AML-193 (cell line): Measurements from ENCODE around the gene BCL2L11.

Experiments
- DNase-seq, 2 experiments: peaks; one replicate each; lab custom pipeline; 2025; lab: John Stamatoyannopoulos, UW

BCL2L11 gene

DNA sequence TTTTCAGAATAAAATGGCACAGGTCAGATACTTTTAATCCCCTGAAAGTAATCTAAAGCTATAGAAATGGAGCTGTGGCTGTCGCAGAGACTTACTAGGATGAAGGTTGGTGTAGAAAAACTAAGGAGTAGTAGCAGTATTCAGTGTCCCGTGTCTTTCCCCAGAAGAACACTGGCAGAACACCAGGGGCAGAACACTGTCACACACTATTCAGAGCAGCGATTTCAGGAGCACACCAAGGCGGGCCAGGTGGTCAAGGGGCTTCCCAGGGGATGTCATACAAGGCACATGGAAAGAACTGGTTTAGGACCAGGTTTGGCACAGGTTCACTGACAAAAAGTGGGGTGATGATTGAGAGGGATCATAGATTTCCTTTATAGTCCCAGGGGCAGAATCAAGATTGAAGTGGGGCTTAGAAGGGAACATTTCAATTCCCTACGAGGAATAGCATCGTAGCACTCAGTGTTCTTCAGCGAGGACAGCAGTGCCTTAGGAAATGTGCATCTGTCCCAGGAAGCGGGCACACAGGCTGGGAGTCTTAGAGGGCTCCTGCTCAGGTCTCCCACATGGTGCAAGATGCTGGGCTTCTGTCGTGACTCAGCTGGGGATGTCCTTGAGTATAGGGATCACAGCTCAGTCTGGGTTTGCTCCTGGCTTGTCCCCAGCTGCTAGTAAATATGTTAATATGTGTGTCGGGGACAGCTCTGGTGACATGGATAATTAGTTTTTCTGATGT is 22.6 kb downstream of the BCL2L11 start:
- no peak for DNase-seq

- no peak for DNase-seq
Measured at GRCh38 chr2:111143843-111144198, 23.1 kb downstream of the BCL2L11 start.

DNA sequence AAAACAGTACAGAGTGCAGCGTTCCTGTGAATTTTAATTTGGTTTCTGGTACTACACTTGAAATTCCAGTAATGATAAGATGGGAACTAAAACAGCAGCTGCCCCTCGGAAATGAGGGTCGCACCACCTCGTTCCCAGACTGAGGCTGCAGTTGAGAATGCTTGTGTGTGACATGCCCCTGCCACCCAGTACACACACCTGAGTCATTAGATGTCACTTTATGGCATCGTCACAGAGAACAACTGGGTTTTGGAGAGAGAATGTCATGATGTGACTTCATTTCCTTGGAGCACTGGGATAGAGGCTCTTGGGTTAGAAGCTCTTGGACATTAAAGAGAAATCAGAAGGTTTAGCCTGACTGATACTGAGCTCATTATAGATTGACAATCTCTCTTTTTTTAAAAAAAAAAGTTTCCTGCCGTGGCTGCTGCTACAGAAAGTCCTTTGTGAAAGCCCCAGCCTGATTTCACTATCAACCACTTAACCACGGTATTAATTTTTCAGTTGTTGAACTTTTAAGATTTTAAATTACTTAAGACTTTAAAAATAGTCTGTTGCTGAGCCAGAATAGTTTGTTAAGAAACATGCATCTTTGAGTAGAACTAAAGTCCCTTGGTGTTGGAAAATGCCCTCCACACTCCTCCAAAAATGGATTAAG is 24.5 kb downstream of the BCL2L11 start:
- DNase-seq = no peak

DNA sequence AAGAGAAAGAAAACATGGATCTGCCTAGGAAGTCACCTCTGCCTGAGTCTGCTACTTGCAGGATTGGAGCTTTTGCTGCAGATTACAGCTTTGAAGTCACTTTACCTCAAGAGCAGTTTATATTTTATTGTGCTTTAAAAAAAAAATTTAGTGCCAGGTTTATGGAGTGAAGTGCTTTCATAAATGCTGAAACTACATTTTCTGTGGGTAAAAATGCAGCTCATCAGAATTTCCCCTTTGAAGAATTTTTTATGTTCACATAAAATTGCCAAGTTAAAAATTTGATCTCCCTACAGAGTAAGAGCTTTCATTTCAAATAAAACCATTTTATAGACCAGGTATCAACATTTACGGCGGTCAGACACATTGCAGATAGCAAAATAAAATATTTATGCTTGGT is 25.2 kb downstream of the BCL2L11 start:
- no peak for DNase-seq

DNA sequence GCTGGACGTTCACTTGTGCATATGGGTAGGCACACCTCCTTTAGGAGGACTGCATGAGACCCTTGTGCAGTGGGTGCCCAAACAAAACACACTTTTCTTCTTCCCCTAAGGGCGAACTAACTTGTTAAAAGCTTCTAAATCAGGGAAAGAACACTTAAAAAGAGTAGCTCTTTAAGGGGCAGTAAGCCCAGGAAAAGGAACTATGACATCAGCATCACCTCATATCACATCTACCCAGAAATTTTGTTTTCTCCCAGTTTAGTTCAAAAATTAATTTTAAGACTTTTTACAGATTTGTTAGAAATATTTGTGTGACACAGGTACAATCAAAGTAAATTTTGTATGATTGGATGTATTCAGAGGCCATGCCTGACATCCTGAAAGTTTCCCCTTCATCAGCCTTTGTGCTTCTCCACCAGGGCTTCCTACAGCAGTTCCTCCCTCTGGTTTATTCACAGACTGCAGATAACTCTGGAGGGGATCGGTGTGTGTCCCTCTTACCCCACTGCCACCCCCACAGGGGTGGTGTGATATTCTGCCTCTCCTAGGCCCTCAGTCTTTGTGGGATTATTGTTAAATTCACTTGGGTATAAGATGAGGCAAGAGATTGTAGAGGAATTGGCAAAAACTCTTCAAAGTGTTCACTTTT is 27.6 kb downstream of the BCL2L11 start:
- DNase-seq = no peak

GRCh38 chr2:111148925-111149324 is 28.2 kb downstream of the BCL2L11 start:
- no peak for DNase-seq

DNA sequence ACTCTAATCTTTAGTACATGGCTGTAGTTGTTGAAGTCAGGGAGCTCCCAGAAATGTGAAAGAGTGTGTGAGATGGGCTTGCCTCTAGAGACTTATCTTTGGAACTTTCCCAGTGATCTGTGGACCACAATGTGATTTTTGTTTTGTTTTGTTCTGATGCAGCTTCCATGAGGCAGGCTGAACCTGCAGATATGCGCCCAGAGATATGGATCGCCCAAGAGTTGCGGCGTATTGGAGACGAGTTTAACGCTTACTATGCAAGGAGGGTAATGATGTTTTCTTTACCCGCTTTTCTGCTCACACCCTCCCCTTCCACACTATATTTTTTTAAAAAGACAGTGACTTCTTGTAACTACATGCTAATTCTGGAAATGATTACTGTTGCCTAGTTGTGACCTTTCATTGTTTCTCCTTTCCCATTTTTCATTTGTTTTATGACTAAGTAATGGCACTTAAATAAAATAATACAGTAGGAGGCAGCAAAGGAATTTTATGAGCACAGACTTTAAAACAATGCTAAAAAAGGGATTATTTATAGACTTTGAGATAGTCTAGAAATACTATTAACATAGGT is 29.3 kb downstream of the BCL2L11 start:
- DNase-seq = no peak

DNA sequence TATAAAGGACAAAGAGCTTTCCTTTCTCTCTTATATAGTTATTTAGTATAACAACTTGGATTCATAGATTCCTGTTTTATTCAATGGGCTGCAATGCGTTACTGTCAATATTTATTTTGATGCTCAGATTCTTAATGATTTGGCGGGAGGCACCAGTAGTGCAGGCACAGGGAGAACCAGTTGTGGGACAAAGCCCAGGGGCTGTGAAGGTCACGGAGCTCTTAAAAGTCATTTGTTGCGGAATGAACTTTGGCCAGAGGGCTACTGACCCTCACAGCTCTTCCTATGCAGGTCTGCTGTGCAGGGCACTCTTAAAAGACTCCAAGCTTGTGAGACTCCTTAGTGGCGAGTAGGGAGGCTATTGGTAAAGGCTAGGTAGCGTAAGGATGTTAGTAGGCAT is 34.0 kb downstream of the BCL2L11 start:
- DNase-seq = no peak

GRCh38 chr2:111155610-111156009 is 34.9 kb downstream of the BCL2L11 start:
- DNase-seq = no peak

DNA sequence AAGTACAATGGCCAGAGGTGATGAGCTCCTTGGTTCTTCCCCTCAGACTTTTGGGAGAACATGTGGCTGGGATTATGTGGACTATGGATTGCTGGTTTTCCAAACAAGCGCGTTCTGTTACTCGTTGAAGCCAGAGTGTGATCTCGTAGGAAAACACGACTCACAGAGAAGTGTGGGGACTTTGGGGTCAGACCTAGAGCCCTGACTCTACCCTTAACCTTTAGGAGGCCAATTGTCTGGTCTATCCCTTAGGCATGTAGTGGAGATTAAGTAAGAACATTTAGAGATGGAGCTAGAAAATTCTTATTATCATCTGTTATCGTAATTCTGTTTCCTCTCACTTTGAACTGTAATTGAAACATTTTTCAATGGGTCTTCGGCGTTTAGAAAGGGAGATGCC is 35.8 kb downstream of the BCL2L11 start:
- no peak for DNase-seq

GRCh38 chr2:111157071-111157661 is 36.5 kb downstream of the BCL2L11 start:
- no peak for DNase-seq

DNA sequence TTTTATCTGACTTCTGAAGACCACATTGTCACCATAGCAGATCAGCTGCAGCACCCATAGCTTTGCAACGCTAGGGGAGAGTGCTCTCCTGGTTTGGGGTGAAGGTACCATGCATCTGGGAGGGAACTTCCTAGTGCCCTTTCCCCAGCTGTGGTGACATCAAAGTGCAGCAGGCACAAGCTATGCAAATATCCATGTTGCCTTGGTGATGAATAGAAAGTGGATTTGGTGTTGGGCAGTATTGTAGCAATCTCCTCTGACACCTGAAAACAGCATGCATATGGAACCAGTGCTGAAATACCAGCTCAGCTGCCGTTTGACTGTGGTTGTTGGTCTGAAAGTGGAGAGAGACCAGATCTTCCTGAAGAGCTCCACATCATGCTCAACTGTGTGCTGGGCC is 37.1 kb downstream of the BCL2L11 start:
- no peak for DNase-seq

DNA sequence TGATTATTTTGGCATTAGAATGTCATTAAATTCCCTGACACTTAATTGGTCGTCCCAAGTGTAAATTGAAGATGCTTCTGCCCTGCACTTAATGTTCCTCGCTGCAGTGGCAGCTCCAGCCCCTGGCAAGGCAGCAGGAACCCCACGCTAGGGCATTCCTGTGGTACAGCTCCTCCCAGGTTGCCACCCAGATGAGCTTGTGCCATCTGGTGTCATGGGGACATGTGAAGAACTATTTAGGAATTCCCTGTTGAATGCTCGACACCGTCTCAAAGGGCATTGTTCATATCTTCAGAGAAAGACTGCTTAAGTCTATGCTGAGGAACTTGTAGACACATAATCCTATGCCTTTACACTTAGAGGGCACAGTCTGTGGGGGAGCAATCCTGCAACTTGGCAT is 38.9 kb downstream of the BCL2L11 start:
- no peak for DNase-seq

GRCh38 chr2:111160758-111161157 is 40.0 kb downstream of the BCL2L11 start:
- DNase-seq = no peak

DNA sequence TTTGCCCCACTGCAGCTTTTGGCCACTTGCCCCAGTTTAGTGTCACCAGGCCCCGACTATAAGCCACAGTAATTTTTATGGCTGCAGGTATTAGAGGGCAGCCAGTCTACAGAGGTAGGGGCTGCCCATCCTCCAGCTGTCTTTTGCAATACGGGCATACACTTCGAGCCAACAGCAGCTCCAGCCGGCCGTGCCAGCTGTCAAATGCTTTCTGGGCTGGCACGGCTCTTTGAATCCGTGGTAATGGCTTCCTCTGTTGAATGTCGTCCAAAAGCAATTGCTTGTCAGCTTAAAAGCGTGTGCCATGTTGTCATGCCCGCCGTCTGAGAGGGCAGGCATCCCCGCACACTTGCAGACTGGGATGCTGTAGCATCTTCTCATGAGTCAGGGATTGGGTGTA is 41.3 kb downstream of the BCL2L11 start:
- no peak for DNase-seq

- DNase-seq = no peak
Measured at GRCh38 chr2:111162718-111163331, 42.1 kb downstream of the BCL2L11 start.

- no peak for DNase-seq
Measured at GRCh38 chr2:111164078-111164477, 43.4 kb downstream of the BCL2L11 start.

GRCh38 chr2:111165084-111165483 is 44.4 kb downstream of the BCL2L11 start:
- no peak for DNase-seq

DNA sequence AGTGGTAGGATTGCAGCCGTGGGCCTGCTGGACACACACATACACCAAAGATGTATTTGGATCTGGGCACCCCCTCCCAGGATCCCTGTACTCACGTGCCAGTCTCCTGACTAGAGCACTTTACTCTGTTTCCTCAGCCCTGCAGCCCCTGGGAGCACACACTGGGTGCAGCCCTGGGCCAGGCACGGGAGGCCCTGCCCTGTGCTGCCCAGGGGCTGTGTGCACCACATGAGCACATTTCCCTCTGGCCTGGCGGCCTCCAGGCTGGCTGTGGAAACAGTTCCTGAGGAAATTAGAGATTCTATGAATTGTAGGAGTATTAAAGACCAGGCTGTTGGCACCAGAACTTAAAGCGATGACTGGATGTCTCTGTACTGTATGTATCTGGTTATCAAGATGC is 45.4 kb downstream of the BCL2L11 start:
- DNase-seq = no peak

DNA sequence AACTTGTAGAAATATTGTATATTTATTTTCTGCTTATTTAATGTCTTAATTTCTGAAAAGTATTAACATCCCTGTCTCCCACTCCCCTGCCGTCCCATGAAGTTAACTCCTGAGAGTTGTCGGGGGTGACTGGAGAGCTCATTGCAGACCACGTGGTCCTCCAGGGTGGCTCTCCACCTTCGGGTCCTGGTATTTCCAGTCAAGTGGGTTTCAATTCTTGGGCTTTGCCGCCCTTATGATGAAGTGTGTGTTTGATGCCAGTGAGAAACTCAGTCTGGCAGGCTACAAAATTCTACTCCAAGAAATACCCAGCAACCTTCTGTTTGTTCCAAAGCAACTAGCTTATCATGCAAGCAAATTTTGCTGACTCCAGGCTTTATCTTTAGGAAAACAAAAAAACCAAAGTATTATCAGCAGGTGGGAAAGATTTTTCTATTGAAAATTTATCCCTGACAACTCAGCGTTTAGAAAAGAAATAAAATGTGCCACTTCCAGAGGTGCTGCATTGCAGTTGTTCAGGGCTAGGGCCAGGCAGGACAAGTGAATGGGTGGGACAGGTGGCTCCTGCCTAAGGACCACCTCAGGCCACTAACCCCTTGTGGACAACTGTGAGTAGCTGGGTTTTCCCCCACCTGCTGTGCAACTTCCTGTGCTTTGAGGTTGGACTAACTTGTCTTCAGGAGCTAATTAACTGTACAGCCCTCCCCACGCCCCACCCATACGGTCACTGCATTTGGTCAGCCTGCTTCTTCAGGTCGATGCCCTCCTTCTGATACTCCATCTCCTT is 46.6 kb downstream of the BCL2L11 start:
- DNase-seq = no peak

DNA sequence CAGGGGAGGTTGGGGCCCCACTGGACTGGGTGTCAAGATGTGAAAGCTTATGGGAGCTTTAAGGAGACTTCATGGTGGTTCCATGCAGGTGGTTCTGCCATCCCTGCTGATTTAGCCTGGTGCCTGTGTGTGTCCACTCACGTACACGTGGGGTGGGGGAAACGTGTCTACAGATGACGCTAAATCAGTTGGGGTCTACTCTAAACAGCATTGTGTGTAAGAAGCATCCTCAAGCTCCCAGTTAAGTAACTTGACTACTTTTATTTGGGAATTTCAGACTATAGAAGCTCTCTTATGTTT is 47.1 kb downstream of the BCL2L11 start:
- no peak for DNase-seq
